B cell (primary cell): ENCODE measurements around the gene HOXB1.

Experiments used
- EZH2 ChIP-seq: IDR thresholded peaks from 2 replicates; pipeline ENCODE4 v1.6.1; 2012; ENCODE audit warnings: borderline replicate concordance, low read depth, mild to moderate bottlenecking, moderate library complexity, low read length; ENCODE audit not compliant: insufficient read depth, poor library complexity, severe bottlenecking
- TF ChIP-seq, protein P1 (sequence below): fragments of 200-600 bp; IDR thresholded peaks from one replicate; pipeline ENCODE4 v1.8.0; 2022; ENCODE audit warnings: antibody characterized with exemption, mild to moderate bottlenecking

DNA sequence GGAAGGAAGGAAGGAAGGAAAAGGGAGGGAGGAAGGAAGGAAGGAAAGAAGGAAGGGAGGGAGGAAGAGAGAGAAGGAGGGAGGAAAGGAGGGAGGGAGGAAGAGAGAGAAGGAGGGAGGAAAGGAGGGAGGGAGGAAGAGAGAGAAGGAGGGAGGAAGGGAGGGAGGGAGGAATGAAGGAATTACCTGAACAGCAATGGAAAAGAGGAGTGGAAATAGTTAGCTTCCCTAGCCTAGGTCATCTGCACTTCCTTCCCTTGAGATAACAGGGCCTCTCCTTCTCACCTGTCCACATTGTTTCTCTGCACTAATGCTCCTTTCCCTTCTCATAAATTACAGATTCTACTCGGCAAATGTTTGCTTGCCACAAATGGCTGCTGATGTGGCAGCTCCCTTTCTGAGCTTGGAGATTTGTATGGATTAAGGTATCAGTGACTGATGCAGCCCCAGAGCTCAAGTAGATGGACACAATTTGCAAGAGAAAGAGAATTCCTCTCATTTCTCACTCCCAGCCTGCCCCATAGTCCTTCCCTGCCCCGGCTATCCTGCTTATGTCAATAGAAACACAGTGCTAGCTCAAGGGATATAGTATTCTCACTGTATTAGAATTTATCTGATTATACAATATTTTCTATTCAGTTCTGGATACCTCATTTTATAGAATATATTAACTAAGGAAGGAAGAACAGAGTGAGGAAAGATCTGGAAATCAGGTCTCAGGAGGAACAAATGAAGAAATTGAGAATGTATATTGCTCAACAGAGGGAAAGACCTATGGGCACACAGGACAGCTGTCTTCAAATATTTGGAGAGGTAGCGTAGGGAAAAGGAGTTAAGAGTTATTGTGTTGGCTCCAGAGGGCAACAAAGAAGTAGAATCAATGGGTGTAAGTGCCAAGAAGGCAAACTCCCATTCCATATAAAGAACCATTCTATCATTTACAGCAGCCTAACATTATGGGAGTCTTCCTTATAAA is 14.6 kb downstream of the HOXB1 start:
- TF ChIP-seq EZH2: no peak
- TF ChIP-seq, protein P1, sequence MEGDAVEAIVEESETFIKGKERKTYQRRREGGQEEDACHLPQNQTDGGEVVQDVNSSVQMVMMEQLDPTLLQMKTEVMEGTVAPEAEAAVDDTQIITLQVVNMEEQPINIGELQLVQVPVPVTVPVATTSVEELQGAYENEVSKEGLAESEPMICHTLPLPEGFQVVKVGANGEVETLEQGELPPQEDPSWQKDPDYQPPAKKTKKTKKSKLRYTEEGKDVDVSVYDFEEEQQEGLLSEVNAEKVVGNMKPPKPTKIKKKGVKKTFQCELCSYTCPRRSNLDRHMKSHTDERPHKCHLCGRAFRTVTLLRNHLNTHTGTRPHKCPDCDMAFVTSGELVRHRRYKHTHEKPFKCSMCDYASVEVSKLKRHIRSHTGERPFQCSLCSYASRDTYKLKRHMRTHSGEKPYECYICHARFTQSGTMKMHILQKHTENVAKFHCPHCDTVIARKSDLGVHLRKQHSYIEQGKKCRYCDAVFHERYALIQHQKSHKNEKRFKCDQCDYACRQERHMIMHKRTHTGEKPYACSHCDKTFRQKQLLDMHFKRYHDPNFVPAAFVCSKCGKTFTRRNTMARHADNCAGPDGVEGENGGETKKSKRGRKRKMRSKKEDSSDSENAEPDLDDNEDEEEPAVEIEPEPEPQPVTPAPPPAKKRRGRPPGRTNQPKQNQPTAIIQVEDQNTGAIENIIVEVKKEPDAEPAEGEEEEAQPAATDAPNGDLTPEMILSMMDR: no peak
